GM23248 (cell line): ENCODE data around the gene ANP32D.

Source experiments
- EZH2 ChIP-seq: fragments of 200-600 bp; sonication (generic); IDR thresholded peaks from 2 replicates; pipeline ENCODE4 v1.6.1; 2018; ENCODE audit warnings: antibody characterized with exemption, mild to moderate bottlenecking; ENCODE audit not compliant: insufficient read depth, poor library complexity, severe bottlenecking
- EZH2phosphoT487 ChIP-seq: fragments of 200-600 bp; sonication (generic); IDR thresholded peaks from 2 replicates; pipeline ENCODE4 v1.6.1; 2018; ENCODE audit warnings: antibody characterized with exemption, moderate library complexity, mild to moderate bottlenecking, low read depth; ENCODE audit not compliant: insufficient read depth

GRCh38 chr12:48454667-48455066 is 17.7 kb upstream of the ANP32D start:
- no peak for TF ChIP-seq EZH2phosphoT487
- no peak for TF ChIP-seq EZH2
